GM21423 (cell line): ENCODE results near the gene RAPSN.
"Not testable (repeated sequence)": the region's sequence is repeated elsewhere in the genome, so short reads cannot be mapped to it uniquely, and the experiment has no call there.

ENCODE experiments used
- ATAC-seq: cut with Tn5 transposase; IDR thresholded peaks from one replicate; pipeline ENCODE4 v1.9.1; 2021; ENCODE audit warnings: mild to moderate bottlenecking, moderate library complexity; ENCODE audit not compliant: unreplicated experiment

RAPSN gene

GRCh38 chr11:47466701-47467250 is 17.8 kb upstream of the RAPSN start:
- no peak for ATAC-seq

GRCh38 chr11:47466201-47466600 is 17.3 kb upstream of the RAPSN start:
- ATAC-seq = no peak

GRCh38 chr11:47464483-47464882 is 15.5 kb upstream of the RAPSN start:
- ATAC-seq = no peak

GRCh38 chr11:47461876-47462275 is 12.9 kb upstream of the RAPSN start:
- no peak for ATAC-seq

GRCh38 chr11:47460571-47461235 is 11.8 kb upstream of the RAPSN start:
- no peak for ATAC-seq

GRCh38 chr11:47454258-47454671 is 5.3 kb upstream of the RAPSN start:
- ATAC-seq = not testable (repeated sequence)

GRCh38 chr11:47453365-47453764 is 4.4 kb upstream of the RAPSN start:
- ATAC-seq = no peak

- ATAC-seq = no peak
Observed at GRCh38 chr11:47451990-47452389, 3.1 kb upstream of the RAPSN start.

- ATAC-seq = no peak
Observed at GRCh38 chr11:47451436-47451835, 2.5 kb upstream of the RAPSN start.

GRCh38 chr11:47449541-47449940 is 605 bp upstream of the RAPSN start:
- no peak for ATAC-seq

GRCh38 chr11:47447906-47448305 is 1.0 kb downstream of the RAPSN start:
- no peak for ATAC-seq

- ATAC-seq = no peak
Observed at GRCh38 chr11:47446833-47447232, 2.1 kb downstream of the RAPSN start.

GRCh38 chr11:47445840-47446239 is 3.1 kb downstream of the RAPSN start:
- no peak for ATAC-seq

GRCh38 chr11:47443817-47444216 is 5.1 kb downstream of the RAPSN start:
- ATAC-seq = no peak

- ATAC-seq = no peak
Observed at GRCh38 chr11:47443028-47443700, 5.8 kb downstream of the RAPSN start.

- ATAC-seq = no peak
Observed at GRCh38 chr11:47442514-47442913, 6.4 kb downstream of the RAPSN start.

- ATAC-seq = no peak
Observed at GRCh38 chr11:47441421-47441820, 7.5 kb downstream of the RAPSN start.

GRCh38 chr11:47440054-47440476 is 8.9 kb downstream of the RAPSN start:
- ATAC-seq = no peak

GRCh38 chr11:47438721-47439120 is 10.2 kb downstream of the RAPSN start:
- no peak for ATAC-seq

GRCh38 chr11:47437746-47438418 is 11.1 kb downstream of the RAPSN start:
- no peak for ATAC-seq

GRCh38 chr11:47437218-47437745 is 11.7 kb downstream of the RAPSN start:
- no peak for ATAC-seq

GRCh38 chr11:47436726-47437125 is 12.2 kb downstream of the RAPSN start:
- ATAC-seq = no peak
